ENCODE results near the gene GALNT6. TPM values are rescaled to one million over a fixed set of nuclear protein-coding genes. Genes with fewer than 3 reads are reported as not detected.

GALNT6 gene
- polyA plus RNA-seq, 2 of the 4 experiments (the other 2 are of a cell fraction): 3.6 to 4.3 TPM

DNA sequence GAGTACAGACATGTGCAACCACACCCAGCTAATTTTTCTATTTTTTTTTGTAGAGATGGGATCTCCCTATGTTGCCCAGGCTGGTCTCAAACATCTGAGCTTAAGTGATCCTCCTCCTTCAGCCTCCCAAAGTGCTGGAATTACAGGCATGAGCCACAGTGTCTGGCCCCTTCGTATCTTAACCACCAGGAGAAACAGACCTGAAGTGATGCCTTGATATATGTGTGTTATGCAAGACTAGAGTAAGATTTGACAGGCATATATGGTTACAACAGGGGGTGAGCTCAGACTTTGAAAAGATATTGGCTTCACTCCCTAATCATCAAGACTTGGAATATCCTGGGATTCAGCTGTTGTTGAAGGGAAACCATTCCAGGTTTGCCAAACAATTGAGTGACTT lies 10.7 kb upstream of the GALNT6 start:
- WGBS (ENCODE audit: missing lambda C conversion rate): 0% methylated on average over 1 of the region's 1 CpG

DNA sequence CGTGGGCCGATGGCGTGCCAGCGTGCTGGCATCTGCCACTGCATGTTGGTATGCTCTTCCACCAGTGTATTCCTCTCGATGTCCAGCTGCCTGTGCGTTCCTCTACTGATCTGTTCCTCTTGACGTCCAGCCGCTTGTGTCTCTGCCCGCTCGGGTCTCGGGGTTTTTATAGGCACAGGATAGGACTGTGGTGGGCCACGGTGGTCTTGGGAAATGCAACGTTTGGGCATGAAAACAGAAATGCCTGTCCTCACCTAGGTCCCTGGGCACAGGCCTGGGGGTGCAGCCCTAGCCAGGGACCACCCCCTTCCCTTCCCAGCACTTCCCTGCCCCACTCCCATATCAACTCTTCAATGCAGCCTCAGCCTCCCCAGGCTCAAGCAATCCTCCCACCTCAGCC lies 10.3 kb upstream of the GALNT6 start:
- CTCF ChIA-PET: interaction anchor here (1.3 to 2.5 kb wide), 2 partner anchors 19 to 61 kb away, joined by 3 to 19 read pairs; no protein-coding TSS in a partner anchor
- POLR2A ChIA-PET: no interaction called here
- no peak for FAIRE-seq
- TF ChIP-seq, protein P1, sequence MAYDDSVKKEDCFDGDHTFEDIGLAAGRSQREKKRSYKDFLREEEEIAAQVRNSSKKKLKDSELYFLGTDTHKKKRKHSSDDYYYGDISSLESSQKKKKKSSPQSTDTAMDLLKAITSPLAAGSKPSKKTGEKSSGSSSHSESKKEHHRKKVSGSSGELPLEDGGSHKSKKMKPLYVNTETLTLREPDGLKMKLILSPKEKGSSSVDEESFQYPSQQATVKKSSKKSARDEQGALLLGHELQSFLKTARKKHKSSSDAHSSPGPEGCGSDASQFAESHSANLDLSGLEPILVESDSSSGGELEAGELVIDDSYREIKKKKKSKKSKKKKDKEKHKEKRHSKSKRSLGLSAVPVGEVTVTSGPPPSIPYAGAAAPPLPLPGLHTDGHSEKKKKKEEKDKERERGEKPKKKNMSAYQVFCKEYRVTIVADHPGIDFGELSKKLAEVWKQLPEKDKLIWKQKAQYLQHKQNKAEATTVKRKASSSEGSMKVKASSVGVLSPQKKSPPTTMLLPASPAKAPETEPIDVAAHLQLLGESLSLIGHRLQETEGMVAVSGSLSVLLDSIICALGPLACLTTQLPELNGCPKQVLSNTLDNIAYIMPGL (CRISPR knock-in tag; IDR thresholded peaks at IDR 0.05; ENCODE audit: borderline replicate concordance): no peak
- TF ChIP-seq RFX5 (IDR thresholded peaks at IDR 0.05) (no peak), PHF8 (IDR thresholded peaks at IDR 0.05; ENCODE audit: borderline replicate concordance, low read depth) (no peak), MYC (IDR thresholded peaks at IDR 0.05; ENCODE audit: borderline replicate concordance, low read length) (no peak), JUNB (IDR thresholded peaks at IDR 0.05) (no peak), GATA3 (IDR thresholded peaks at IDR 0.05; ENCODE audit: borderline replicate concordance) (no peak), EHMT2 (IDR thresholded peaks at IDR 0.05; ENCODE audit: low read depth) (no peak), SREBF2 (IDR thresholded peaks at IDR 0.05) (no peak), HOXB13 (CRISPR knock-in tag; IDR thresholded peaks at IDR 0.05; ENCODE audit: low read depth) (no peak)
- TF ChIP-seq, protein P2, sequence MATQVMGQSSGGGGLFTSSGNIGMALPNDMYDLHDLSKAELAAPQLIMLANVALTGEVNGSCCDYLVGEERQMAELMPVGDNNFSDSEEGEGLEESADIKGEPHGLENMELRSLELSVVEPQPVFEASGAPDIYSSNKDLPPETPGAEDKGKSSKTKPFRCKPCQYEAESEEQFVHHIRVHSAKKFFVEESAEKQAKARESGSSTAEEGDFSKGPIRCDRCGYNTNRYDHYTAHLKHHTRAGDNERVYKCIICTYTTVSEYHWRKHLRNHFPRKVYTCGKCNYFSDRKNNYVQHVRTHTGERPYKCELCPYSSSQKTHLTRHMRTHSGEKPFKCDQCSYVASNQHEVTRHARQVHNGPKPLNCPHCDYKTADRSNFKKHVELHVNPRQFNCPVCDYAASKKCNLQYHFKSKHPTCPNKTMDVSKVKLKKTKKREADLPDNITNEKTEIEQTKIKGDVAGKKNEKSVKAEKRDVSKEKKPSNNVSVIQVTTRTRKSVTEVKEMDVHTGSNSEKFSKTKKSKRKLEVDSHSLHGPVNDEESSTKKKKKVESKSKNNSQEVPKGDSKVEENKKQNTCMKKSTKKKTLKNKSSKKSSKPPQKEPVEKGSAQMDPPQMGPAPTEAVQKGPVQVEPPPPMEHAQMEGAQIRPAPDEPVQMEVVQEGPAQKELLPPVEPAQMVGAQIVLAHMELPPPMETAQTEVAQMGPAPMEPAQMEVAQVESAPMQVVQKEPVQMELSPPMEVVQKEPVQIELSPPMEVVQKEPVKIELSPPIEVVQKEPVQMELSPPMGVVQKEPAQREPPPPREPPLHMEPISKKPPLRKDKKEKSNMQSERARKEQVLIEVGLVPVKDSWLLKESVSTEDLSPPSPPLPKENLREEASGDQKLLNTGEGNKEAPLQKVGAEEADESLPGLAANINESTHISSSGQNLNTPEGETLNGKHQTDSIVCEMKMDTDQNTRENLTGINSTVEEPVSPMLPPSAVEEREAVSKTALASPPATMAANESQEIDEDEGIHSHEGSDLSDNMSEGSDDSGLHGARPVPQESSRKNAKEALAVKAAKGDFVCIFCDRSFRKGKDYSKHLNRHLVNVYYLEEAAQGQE (IDR thresholded peaks at IDR 0.05): no peak
- TF ChIP-seq, protein P3, sequence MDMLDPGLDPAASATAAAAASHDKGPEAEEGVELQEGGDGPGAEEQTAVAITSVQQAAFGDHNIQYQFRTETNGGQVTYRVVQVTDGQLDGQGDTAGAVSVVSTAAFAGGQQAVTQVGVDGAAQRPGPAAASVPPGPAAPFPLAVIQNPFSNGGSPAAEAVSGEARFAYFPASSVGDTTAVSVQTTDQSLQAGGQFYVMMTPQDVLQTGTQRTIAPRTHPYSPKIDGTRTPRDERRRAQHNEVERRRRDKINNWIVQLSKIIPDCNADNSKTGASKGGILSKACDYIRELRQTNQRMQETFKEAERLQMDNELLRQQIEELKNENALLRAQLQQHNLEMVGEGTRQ (IDR thresholded peaks at IDR 0.05): no peak
- TF ChIP-seq, protein P4, sequence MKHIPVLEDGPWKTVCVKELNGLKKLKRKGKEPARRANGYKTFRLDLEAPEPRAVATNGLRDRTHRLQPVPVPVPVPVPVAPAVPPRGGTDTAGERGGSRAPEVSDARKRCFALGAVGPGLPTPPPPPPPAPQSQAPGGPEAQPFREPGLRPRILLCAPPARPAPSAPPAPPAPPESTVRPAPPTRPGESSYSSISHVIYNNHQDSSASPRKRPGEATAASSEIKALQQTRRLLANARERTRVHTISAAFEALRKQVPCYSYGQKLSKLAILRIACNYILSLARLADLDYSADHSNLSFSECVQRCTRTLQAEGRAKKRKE (CRISPR knock-in tag; IDR thresholded peaks at IDR 0.05; ENCODE audit: low read depth): no peak
- TF ChIP-seq, protein P5, sequence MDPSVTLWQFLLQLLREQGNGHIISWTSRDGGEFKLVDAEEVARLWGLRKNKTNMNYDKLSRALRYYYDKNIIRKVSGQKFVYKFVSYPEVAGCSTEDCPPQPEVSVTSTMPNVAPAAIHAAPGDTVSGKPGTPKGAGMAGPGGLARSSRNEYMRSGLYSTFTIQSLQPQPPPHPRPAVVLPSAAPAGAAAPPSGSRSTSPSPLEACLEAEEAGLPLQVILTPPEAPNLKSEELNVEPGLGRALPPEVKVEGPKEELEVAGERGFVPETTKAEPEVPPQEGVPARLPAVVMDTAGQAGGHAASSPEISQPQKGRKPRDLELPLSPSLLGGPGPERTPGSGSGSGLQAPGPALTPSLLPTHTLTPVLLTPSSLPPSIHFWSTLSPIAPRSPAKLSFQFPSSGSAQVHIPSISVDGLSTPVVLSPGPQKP (IDR thresholded peaks at IDR 0.05; ENCODE audit: low read depth, low read length): no peak

More for the DNA sequence above, 10.7 kb upstream of the GALNT6 start:
- ATAC-seq: no peak
- no peak for FAIRE-seq
- CTCF ChIA-PET: interaction anchor here (1.3 to 2.5 kb wide), 4 partner anchors 19 to 130 kb away, joined by 3 to 19 read pairs (median 4); no protein-coding TSS in a partner anchor
- no peak overlapping the region for H3K4me3 ChIP-seq
- no peak overlapping the region for H3K4me2 ChIP-seq
- no peak overlapping the region for H3K27ac ChIP-seq
- no peak for DNase-seq (ENCODE audit: low read depth in 1 of 2, low spot score in 1 of 2)
- H3K4me1 ChIP-seq: no peaks in the 10 kb centered on the region
- POLR2A ChIA-PET: no interaction called here
- no peak for TF ChIP-seq ZNF302 (CRISPR knock-in tag; IDR thresholded peaks at IDR 0.05)
- TF ChIP-seq RFX5 (IDR thresholded peaks at IDR 0.05): no peak
- no peak for TF ChIP-seq EHF (CRISPR knock-in tag; IDR thresholded peaks at IDR 0.05)
- TF ChIP-seq, protein P6, sequence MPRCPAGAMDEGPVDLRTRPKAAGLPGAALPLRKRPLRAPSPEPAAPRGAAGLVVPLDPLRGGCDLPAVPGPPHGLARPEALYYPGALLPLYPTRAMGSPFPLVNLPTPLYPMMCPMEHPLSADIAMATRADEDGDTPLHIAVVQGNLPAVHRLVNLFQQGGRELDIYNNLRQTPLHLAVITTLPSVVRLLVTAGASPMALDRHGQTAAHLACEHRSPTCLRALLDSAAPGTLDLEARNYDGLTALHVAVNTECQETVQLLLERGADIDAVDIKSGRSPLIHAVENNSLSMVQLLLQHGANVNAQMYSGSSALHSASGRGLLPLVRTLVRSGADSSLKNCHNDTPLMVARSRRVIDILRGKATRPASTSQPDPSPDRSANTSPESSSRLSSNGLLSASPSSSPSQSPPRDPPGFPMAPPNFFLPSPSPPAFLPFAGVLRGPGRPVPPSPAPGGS (IDR thresholded peaks at IDR 0.05): no peak
- TF ChIP-seq CBX2 (IDR thresholded peaks at IDR 0.05; ENCODE audit: borderline replicate concordance, low read depth): no peak
- no peak for TF ChIP-seq ZSCAN20 (CRISPR knock-in tag; IDR thresholded peaks at IDR 0.05)
- no peak for TF ChIP-seq EHMT2 (IDR thresholded peaks at IDR 0.05; ENCODE audit: low read depth)
- TF ChIP-seq PHF8 (IDR thresholded peaks at IDR 0.05; ENCODE audit: borderline replicate concordance, low read depth): no peak
- TF ChIP-seq KDM1A (IDR thresholded peaks at IDR 0.05; ENCODE audit: low read depth): no peak
- TF ChIP-seq HDAC2 (IDR thresholded peaks at IDR 0.05): no peak
- no peak for TF ChIP-seq EP300 (IDR thresholded peaks at IDR 0.05)
- TF ChIP-seq, protein P7, sequence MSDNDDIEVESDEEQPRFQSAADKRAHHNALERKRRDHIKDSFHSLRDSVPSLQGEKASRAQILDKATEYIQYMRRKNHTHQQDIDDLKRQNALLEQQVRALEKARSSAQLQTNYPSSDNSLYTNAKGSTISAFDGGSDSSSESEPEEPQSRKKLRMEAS (IDR thresholded peaks at IDR 0.05): no peak
- TF ChIP-seq, protein P2 (IDR thresholded peaks at IDR 0.05): no peak
- no peak for TF ChIP-seq RNF2 (IDR thresholded peaks at IDR 0.05; ENCODE audit: borderline replicate concordance, low read depth)
- H3K9me3 ChIP-seq: no peaks in the 10 kb centered on the region

More for the DNA sequence above, 10.3 kb upstream of the GALNT6 start:
- 70% methylated on average over 13 of the region's 13 CpGs for WGBS (ENCODE audit: missing lambda C conversion rate)
- Histone ChIP-seq H3K27ac (no peak overlapping the region), H3K4me3 (no peak overlapping the region), H3K9me3 (no peaks in the 10 kb centered on the region), H3K4me1 (no peaks in the 10 kb centered on the region), H3K4me2 (no peak overlapping the region)
- DNase-seq (ENCODE audit: low read depth in 1 of 2, low spot score in 1 of 2) (no peak), ATAC-seq (no peak)
